DOHH2 (cell line): ENCODE results near the gene NKPD1.

Experiments
- H3F3A ChIP-seq: fragments of 200-600 bp; sonication (generic), shearing (Covaris generic); 2 replicates; pipeline ENCODE4 v1.6.0; 2016; ENCODE audit warnings: antibody characterized with exemption, mild to moderate bottlenecking; ENCODE audit not compliant: control insufficient read depth, insufficient read depth
- H3K27ac ChIP-seq: fragments of 200-600 bp; sonication (generic); 2 replicates; pipeline ENCODE4 v1.5.1; 2014; ENCODE audit warnings: low read depth, mild to moderate bottlenecking, low read length, moderate library complexity
- H3K27me3 ChIP-seq: fragments of 200-600 bp; sonication (generic); 2 replicates; pipeline ENCODE4 v1.6.1; 2014; ENCODE audit warnings: mild to moderate bottlenecking, low read length, mixed read lengths; ENCODE audit not compliant: control insufficient read depth
- H3K36me3 ChIP-seq: fragments of 200-600 bp; sonication (generic); 2 replicates; pipeline ENCODE4 v1.6.1; 2014; ENCODE audit warnings: mild to moderate bottlenecking, low read length, moderate library complexity, mixed read lengths; ENCODE audit not compliant: control insufficient read depth
- H3K4me1 ChIP-seq: fragments of 200-600 bp; sonication (generic); 2 replicates; pipeline ENCODE4 v1.6.1; 2014; ENCODE audit warnings: mild to moderate bottlenecking, low read length, mixed read lengths; ENCODE audit not compliant: control insufficient read depth
- H3K4me2 ChIP-seq: fragments of 200-600 bp; sonication (generic); 2 replicates; pipeline ENCODE4 v1.6.0; 2014; ENCODE audit warnings: mild to moderate bottlenecking, low read length, moderate library complexity
- H3K4me3 ChIP-seq: fragments of 200-600 bp; sonication (generic); 2 replicates; pipeline ENCODE4 v1.5.1; 2014; ENCODE audit warnings: mild to moderate bottlenecking, low read length, mixed read lengths
- H3K79me2 ChIP-seq: fragments of 200-600 bp; sonication (generic); 2 replicates; pipeline ENCODE4 v1.6.1; 2014; ENCODE audit warnings: mild to moderate bottlenecking, low read length, mixed read lengths; ENCODE audit not compliant: control insufficient read depth
- H3K9me2 ChIP-seq: fragments of 200-600 bp; sonication (generic); replicated peaks from 2 replicates; pipeline ENCODE4 v1.6.1; 2014; ENCODE audit warnings: mild to moderate bottlenecking, low read length, mixed read lengths; ENCODE audit not compliant: control insufficient read depth
- H3K9me3 ChIP-seq: fragments of 200-600 bp; sonication (generic); 2 replicates; pipeline ENCODE4 v1.6.1; 2014; ENCODE audit warnings: antibody characterized with exemption, low read length, mixed read lengths; ENCODE audit not compliant: control insufficient read depth, insufficient read depth
- H4K20me1 ChIP-seq: fragments of 200-600 bp; sonication (generic); 2 replicates; pipeline ENCODE4 v1.6.0; 2014; ENCODE audit warnings: low read depth, mild to moderate bottlenecking, antibody characterized with exemption, low read length, moderate library complexity; ENCODE audit not compliant: control insufficient read depth, insufficient read depth
- EZH2phosphoT487 ChIP-seq: fragments of 200-600 bp; sonication (generic); IDR thresholded peaks from 2 replicates; pipeline ENCODE4 v1.6.1; 2017; ENCODE audit warnings: borderline replicate concordance, mild to moderate bottlenecking, antibody characterized with exemption, low read length, moderate library complexity, mixed read lengths
- TF ChIP-seq, protein P1 (sequence below): fragments of 200-600 bp; sonication (generic); IDR thresholded peaks from one replicate; pipeline ENCODE4 v1.5.1; 2014; ENCODE audit warnings: antibody characterized with exemption, mild to moderate bottlenecking, low read depth, low read length; ENCODE audit not compliant: poor library complexity, severe bottlenecking

The NKPD1 gene

GRCh38 chr19:45202637-45203036 lies 41.9 kb upstream of the NKPD1 start:
- no peaks in the 10 kb centered on the region for H3K9me3 ChIP-seq
- H3F3A ChIP-seq = no peaks in the 10 kb centered on the region
- no peaks in the 10 kb centered on the region for H3K36me3 ChIP-seq
- no peaks in the 10 kb centered on the region for H3K27me3 ChIP-seq
- TF ChIP-seq EZH2phosphoT487 = no peak
- TF ChIP-seq, protein P1, sequence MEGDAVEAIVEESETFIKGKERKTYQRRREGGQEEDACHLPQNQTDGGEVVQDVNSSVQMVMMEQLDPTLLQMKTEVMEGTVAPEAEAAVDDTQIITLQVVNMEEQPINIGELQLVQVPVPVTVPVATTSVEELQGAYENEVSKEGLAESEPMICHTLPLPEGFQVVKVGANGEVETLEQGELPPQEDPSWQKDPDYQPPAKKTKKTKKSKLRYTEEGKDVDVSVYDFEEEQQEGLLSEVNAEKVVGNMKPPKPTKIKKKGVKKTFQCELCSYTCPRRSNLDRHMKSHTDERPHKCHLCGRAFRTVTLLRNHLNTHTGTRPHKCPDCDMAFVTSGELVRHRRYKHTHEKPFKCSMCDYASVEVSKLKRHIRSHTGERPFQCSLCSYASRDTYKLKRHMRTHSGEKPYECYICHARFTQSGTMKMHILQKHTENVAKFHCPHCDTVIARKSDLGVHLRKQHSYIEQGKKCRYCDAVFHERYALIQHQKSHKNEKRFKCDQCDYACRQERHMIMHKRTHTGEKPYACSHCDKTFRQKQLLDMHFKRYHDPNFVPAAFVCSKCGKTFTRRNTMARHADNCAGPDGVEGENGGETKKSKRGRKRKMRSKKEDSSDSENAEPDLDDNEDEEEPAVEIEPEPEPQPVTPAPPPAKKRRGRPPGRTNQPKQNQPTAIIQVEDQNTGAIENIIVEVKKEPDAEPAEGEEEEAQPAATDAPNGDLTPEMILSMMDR = no peak
- no peak overlapping the region for H3K27ac ChIP-seq
- no peak overlapping the region for H3K4me3 ChIP-seq
- H3K79me2 ChIP-seq = no peaks in the 10 kb centered on the region
- no peaks in the 10 kb centered on the region for H4K20me1 ChIP-seq
- H3K4me1 ChIP-seq = no peaks in the 10 kb centered on the region
- no peaks in the 10 kb centered on the region for H3K9me2 ChIP-seq
- H3K4me2 ChIP-seq = no peak overlapping the region

DNA sequence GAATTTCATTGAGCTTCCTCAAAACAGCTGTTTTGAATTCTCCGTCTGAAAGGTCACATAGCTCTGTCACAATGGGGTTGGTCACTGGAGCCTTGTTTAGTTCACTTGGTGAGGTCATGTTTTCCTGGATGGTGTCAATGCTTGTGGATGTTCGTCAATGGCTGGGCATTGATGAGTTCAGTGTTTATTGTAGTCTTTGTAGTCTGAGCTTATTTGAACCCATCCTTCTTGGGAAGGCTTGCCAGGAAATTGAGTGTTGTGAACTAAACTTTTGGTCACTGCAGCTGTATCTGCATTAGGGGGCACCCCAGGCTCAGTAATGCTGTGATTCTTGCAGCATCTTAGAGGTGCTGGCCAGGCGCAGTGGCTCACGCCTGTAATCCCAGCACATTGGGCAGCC lies 39.8 kb upstream of the NKPD1 start:
- TF ChIP-seq, protein P1 = no peak
- no peak for TF ChIP-seq EZH2phosphoT487
- Histone ChIP-seq H3K36me3 (no peaks in the 10 kb centered on the region), H3K27ac (no peak overlapping the region), H3K79me2 (no peaks in the 10 kb centered on the region), H4K20me1 (no peaks in the 10 kb centered on the region), H3K27me3 (no peaks in the 10 kb centered on the region), H3K4me1 (no peaks in the 10 kb centered on the region), H3K9me3 (no peaks in the 10 kb centered on the region), H3K9me2 (no peaks in the 10 kb centered on the region), H3F3A (no peaks in the 10 kb centered on the region), H3K4me3 (no peak overlapping the region), H3K4me2 (no peak overlapping the region)

DNA sequence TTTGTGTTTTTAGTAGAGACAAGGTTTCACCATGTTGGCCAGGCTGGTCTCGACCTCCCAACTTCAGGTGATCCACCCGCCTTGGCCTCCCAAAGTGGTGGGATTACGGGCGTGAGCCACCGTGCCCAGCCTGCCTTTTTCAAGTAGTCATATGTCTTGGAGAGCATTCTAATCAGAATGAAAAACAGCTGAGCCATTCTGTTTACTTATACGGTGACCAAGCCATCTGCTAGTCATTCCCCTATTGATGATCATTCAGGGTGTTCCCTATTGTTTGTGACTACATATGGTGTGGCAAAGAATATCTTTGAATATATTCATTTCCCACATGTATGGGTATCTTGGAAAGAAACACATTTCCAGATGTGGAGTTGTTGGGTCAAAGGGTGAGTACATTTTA lies 35.0 kb upstream of the NKPD1 start:
- Histone ChIP-seq H3K4me2 (no peak overlapping the region), H3K4me1 (no peaks in the 10 kb centered on the region), H3K9me3 (no peaks in the 10 kb centered on the region), H3F3A (no peaks in the 10 kb centered on the region), H3K9me2 (no peaks in the 10 kb centered on the region), H4K20me1 (no peaks in the 10 kb centered on the region), H3K36me3 (no peaks in the 10 kb centered on the region), H3K79me2 (no peaks in the 10 kb centered on the region), H3K27me3 (no peaks in the 10 kb centered on the region), H3K27ac (no peak overlapping the region), H3K4me3 (no peak overlapping the region)
- TF ChIP-seq, protein P1 = no peak
- TF ChIP-seq EZH2phosphoT487 = no peak

DNA sequence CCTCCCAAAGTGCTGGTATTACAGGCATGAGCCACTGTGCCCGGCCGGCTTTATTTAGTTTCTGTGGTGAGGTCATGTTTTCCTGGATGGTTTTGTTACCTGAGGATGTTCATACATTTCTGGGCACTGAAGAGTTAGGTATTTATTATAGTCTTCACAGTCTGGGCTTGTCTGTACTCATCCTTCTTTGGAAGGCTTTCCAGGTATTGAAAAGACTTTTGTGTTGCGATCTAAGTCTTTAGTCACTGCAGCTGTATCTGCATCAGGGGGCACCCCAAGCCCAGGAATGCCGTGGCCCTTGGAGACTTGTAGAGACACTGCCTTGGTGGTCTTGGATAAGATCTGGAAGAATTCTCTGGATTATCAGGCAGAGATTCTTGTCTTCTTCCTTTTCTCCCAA lies 30.6 kb upstream of the NKPD1 start:
- H3K9me3 ChIP-seq = no peaks in the 10 kb centered on the region
- no peak overlapping the region for H3K27ac ChIP-seq
- no peaks in the 10 kb centered on the region for H3F3A ChIP-seq
- no peak overlapping the region for H3K4me2 ChIP-seq
- H3K27me3 ChIP-seq = no peaks in the 10 kb centered on the region
- no peak for TF ChIP-seq EZH2phosphoT487
- TF ChIP-seq, protein P1 = no peak
- H3K4me1 ChIP-seq = peaks cover 3% of the 10 kb centered on the region; the same call in 1 of the 2 replicates
- no peaks in the 10 kb centered on the region for H3K36me3 ChIP-seq
- H3K9me2 ChIP-seq = no peaks in the 10 kb centered on the region
- no peaks in the 10 kb centered on the region for H4K20me1 ChIP-seq
- H3K4me3 ChIP-seq = no peak overlapping the region
- no peaks in the 10 kb centered on the region for H3K79me2 ChIP-seq
